H1 (cell line): ENCODE measurements around the gene PIP5K1C. TPM values are rescaled to one million over a fixed set of nuclear protein-coding genes. Genes with fewer than 3 reads are reported as not detected.

Experiments used
- CTCF ChIA-PET: fragments of 300-600 bp; sonication (Branson Sonifier 250); formaldehyde crosslinking; loops from one replicate; lab custom pipeline; 2021; ENCODE audit not compliant: partially characterized antibody; lab: Charles Lee
- POLR2A ChIA-PET: fragments of 300-600 bp; sonication (Branson Sonifier 250); formaldehyde crosslinking; loops from one replicate; lab custom pipeline; 2021; ENCODE audit warnings: inconsistent platforms; ENCODE audit not compliant: partially characterized antibody; lab: Charles Lee
- DNase-seq, 2 experiments: peaks; one replicate each; pipeline versions ENCODE4 v3.0.0 to v3.0.0-alpha.2; 2010 to 2022; ENCODE audit warnings: low spot score in 2 of 2, low read depth in 1 of 2, mixed read lengths in 1 of 2
- FAIRE-seq: peaks from 2 replicates; lab custom pipeline; 2011; peaks lifted over from hg19 to GRCh38; lab: Jason Lieb, UNC
- H2AFZ ChIP-seq: 2 replicates; pipeline ENCODE4 v1.8.1; 2012; ENCODE audit warnings: low read length, inconsistent platforms
- H2AK5ac ChIP-seq: 2 replicates; pipeline ENCODE4 v1.6.1; 2013; ENCODE audit warnings: low read depth, low read length
- H2BK120ac ChIP-seq: replicated peaks from 2 replicates; pipeline ENCODE3; 2013; ENCODE audit warnings: low read depth, low read length, inconsistent platforms
- H2BK12ac ChIP-seq: 2 replicates; pipeline ENCODE4 v1.6.1; 2013; ENCODE audit warnings: low read depth, low read length
- H2BK15ac ChIP-seq: 2 replicates; pipeline ENCODE4 v1.6.1; 2013; ENCODE audit warnings: low read length
- H2BK20ac ChIP-seq: 2 replicates; pipeline ENCODE4 v1.6.1; 2013; ENCODE audit warnings: low read length
- H2BK5ac ChIP-seq: 2 replicates; pipeline ENCODE4 v1.6.1; 2013; ENCODE audit warnings: low read depth, low read length
- H3K14ac ChIP-seq: 2 replicates; pipeline ENCODE4 v1.6.1; 2013; ENCODE audit warnings: inconsistent platforms; ENCODE audit not compliant: insufficient read length
- H3K18ac ChIP-seq: 2 replicates; pipeline ENCODE4 v1.6.1; 2013; ENCODE audit warnings: low read length; ENCODE audit errors: extremely low read depth
- H3K23ac ChIP-seq: 2 replicates; pipeline ENCODE4 v1.6.1; 2013; ENCODE audit warnings: inconsistent platforms; ENCODE audit not compliant: insufficient read length
- H3K23me2 ChIP-seq: 2 replicates; pipeline ENCODE4 v1.6.1; 2013; ENCODE audit warnings: low read depth, low read length
- H3K27ac ChIP-seq: 2 replicates; pipeline ENCODE4 v1.6.1; 2011; ENCODE audit warnings: low read depth, low read length, inconsistent platforms
- H3K27me3 ChIP-seq, 4 experiments: replicated peaks in 1 of 4; 1 replicate in 1 of 4; 2 replicates in 3 of 4; pipeline versions ENCODE4 v1.6.1 to v1.8.1; 2011 to 2013; ENCODE audit warnings: low read length in 3 of 4, mild to moderate bottlenecking in 3 of 4, inconsistent platforms in 2 of 4, mixed read lengths in 2 of 4, moderate library complexity in 1 of 4; ENCODE audit not compliant: control insufficient read depth in 3 of 4, insufficient read depth in 3 of 4; ENCODE audit errors: extremely low read depth in 1 of 4
- H3K36me3 ChIP-seq, 4 experiments: 2 replicates each; pipeline versions ENCODE4 v1.6.1 to v1.8.1; 2011 to 2013; ENCODE audit warnings: mild to moderate bottlenecking in 4 of 4, low read length in 3 of 4, moderate library complexity in 2 of 4, control low read depth in 1 of 4, inconsistent platforms in 1 of 4; ENCODE audit not compliant: insufficient read depth in 4 of 4, control insufficient read depth in 2 of 4
- H3K4ac ChIP-seq: replicated peaks from 2 replicates; pipeline ENCODE3; 2013; ENCODE audit warnings: low read length, low read depth, mixed read lengths, inconsistent platforms; ENCODE audit not compliant: insufficient read length
- H3K4me1 ChIP-seq, 4 experiments: replicated peaks in 1 of 4; 1 replicate in 1 of 4; 2 replicates in 3 of 4; pipeline versions ENCODE4 v1.6.1 to v1.8.1; 2011 to 2013; ENCODE audit warnings: low read length in 3 of 4, inconsistent platforms in 2 of 4, mixed read lengths in 1 of 4; ENCODE audit not compliant: insufficient read depth in 4 of 4, control insufficient read depth in 3 of 4
- H3K4me2 ChIP-seq, 2 experiments: 2 replicates each; pipeline versions ENCODE4 v1.6.1 to v1.8.1; 2011 to 2013; ENCODE audit warnings: low read depth in 2 of 2, low read length in 2 of 2, control low read depth in 1 of 2, inconsistent platforms in 1 of 2, mild to moderate bottlenecking in 1 of 2; ENCODE audit not compliant: insufficient read depth in 1 of 2
- H3K4me3 ChIP-seq, 4 experiments: fragments of 200-600, 300-600 bp in 1 of 4; sonication (generic), shearing (Covaris generic), sonication (Bioruptor Twin) in 1 of 4; 2 replicates each; pipeline versions ENCODE4 v1.5.1 to v1.8.1; 2011 to 2016; ENCODE audit warnings: low read length in 4 of 4, low read depth in 3 of 4, control low read depth in 2 of 4, inconsistent platforms in 2 of 4, mild to moderate bottlenecking in 2 of 4, mixed read lengths in 1 of 4, moderate library complexity in 1 of 4; ENCODE audit not compliant: insufficient read depth in 2 of 4; ENCODE audit errors: extremely low read depth in 1 of 4
- H3K56ac ChIP-seq: replicated peaks from 2 replicates; pipeline ENCODE3; 2013; ENCODE audit warnings: low read depth, mild to moderate bottlenecking, mixed read lengths, low read length, inconsistent platforms; ENCODE audit not compliant: insufficient read length
- H3K79me1 ChIP-seq: 2 replicates; pipeline ENCODE4 v1.6.1; 2013; ENCODE audit warnings: low read depth, low read length, control low read depth
- H3K79me2 ChIP-seq, 2 experiments: 2 replicates each; pipeline versions ENCODE4 v1.6.1 to v1.8.1; 2012 to 2013; ENCODE audit warnings: low read length in 2 of 2, mild to moderate bottlenecking in 2 of 2, inconsistent platforms in 1 of 2; ENCODE audit not compliant: insufficient read depth in 2 of 2, control insufficient read depth in 1 of 2
- H3K9ac ChIP-seq, 4 experiments: replicated peaks in 1 of 4; 1 replicate in 1 of 4; 2 replicates in 3 of 4; pipeline versions ENCODE4 v1.6.1 to v1.8.1; 2011 to 2013; ENCODE audit warnings: low read depth in 3 of 4, low read length in 3 of 4, control low read depth in 2 of 4, mild to moderate bottlenecking in 2 of 4, moderate library complexity in 2 of 4, inconsistent platforms in 1 of 4; ENCODE audit errors: extremely low read depth in 1 of 4
- H3K9me3 ChIP-seq, 2 experiments: 2 replicates each; pipeline versions ENCODE4 v1.6.1 to v1.8.1; 2012 to 2013; ENCODE audit warnings: mild to moderate bottlenecking in 2 of 2, moderate library complexity in 2 of 2, control low read depth in 1 of 2, inconsistent platforms in 1 of 2, low read depth in 1 of 2, low read length in 1 of 2, mixed read lengths in 1 of 2; ENCODE audit not compliant: insufficient read depth in 2 of 2
- H4K20me1 ChIP-seq, 2 experiments: replicated peaks in 1 of 2; 2 replicates each; pipeline versions ENCODE3 to v1.8.1; 2011 to 2013; ENCODE audit warnings: inconsistent platforms in 2 of 2, low read length in 2 of 2, mild to moderate bottlenecking in 1 of 2; ENCODE audit not compliant: insufficient read depth in 2 of 2, control insufficient read depth in 1 of 2
- H4K5ac ChIP-seq: 2 replicates; pipeline ENCODE4 v1.6.1; 2013; ENCODE audit warnings: low read length, low read depth, mixed read lengths, inconsistent platforms; ENCODE audit not compliant: insufficient read length
- H4K8ac ChIP-seq: 2 replicates; pipeline ENCODE4 v1.8.0; 2013; ENCODE audit warnings: mild to moderate bottlenecking, moderate library complexity, low read length, inconsistent platforms; ENCODE audit not compliant: insufficient read depth; ENCODE audit errors: extremely low read depth
- H4K91ac ChIP-seq: replicated peaks from 2 replicates; pipeline ENCODE3; 2013; ENCODE audit warnings: low read length, mixed read lengths, inconsistent platforms; ENCODE audit not compliant: insufficient read length
- ATF3 ChIP-seq: IDR thresholded peaks from 2 replicates; pipeline ENCODE4 v1.6.1; 2011; ENCODE audit warnings: low read depth, mild to moderate bottlenecking, low read length; ENCODE audit not compliant: insufficient read depth
- CBX5 ChIP-seq: fragments of 300-800, 300-1000 bp; sonication (generic); IDR thresholded peaks from 2 replicates; pipeline ENCODE4 v1.7.1; 2016; ENCODE audit warnings: antibody characterized with exemption, low read length, low read depth
- CTBP2 ChIP-seq: IDR thresholded peaks from 2 replicates; pipeline ENCODE4 v1.7.0; 2011; ENCODE audit warnings: borderline replicate concordance, mild to moderate bottlenecking, moderate library complexity, mixed read lengths, low read length; ENCODE audit not compliant: insufficient read depth, insufficient read length
- KDM1A ChIP-seq: fragments of 200-600, 300-600 bp; sonication (generic); IDR thresholded peaks from 2 replicates; pipeline ENCODE4 v1.7.1; 2016; ENCODE audit warnings: mild to moderate bottlenecking, low read length, borderline replicate concordance
- RAD21 ChIP-seq, 2 experiments: IDR thresholded peaks in 1 of 2; conservative IDR thresholded peaks in 1 of 2; 2 replicates each; pipeline ENCODE4 v1.6.1; 2011; ENCODE audit warnings: low read depth in 2 of 2, low read length in 2 of 2, improper control_type of control experiment in 1 of 2, inconsistent platforms in 1 of 2, mild to moderate bottlenecking in 1 of 2, moderate library complexity in 1 of 2
- RBBP5 ChIP-seq: IDR thresholded peaks from 2 replicates; pipeline ENCODE4 v1.7.1; 2012; ENCODE audit warnings: low read depth, mild to moderate bottlenecking, inconsistent platforms, low read length, moderate library complexity, borderline replicate concordance
- RFX5 ChIP-seq: IDR thresholded peaks from 2 replicates; pipeline ENCODE4 v1.6.1; 2011; ENCODE audit warnings: low read depth, low read length, improper control_type of control experiment, borderline replicate concordance
- SIX5 ChIP-seq: IDR thresholded peaks from 2 replicates; pipeline ENCODE4 v1.6.1; 2011; ENCODE audit warnings: mild to moderate bottlenecking, low read depth, low read length
- SRF ChIP-seq: IDR thresholded peaks from 2 replicates; pipeline ENCODE4 v1.6.1; 2011; ENCODE audit warnings: mild to moderate bottlenecking, low read depth, low read length, moderate library complexity
- TAF1 ChIP-seq: IDR thresholded peaks from 2 replicates; pipeline ENCODE4 v1.6.1; 2011; ENCODE audit warnings: mild to moderate bottlenecking, low read depth, low read length
- TCF12 ChIP-seq: IDR thresholded peaks from 2 replicates; pipeline ENCODE4 v1.6.1; 2011; ENCODE audit warnings: low read depth, mild to moderate bottlenecking, low read length
- TEAD4 ChIP-seq: IDR thresholded peaks from 2 replicates; pipeline ENCODE4 v1.6.1; 2012; ENCODE audit warnings: low read depth, low read length, inconsistent platforms, mixed read lengths
- USF2 ChIP-seq: IDR thresholded peaks from 2 replicates; pipeline ENCODE4 v1.6.1; 2011; ENCODE audit warnings: low read length, improper control_type of control experiment
- WGBS, 2 experiments: shearing (Covaris generic) in 1 of 2; methylation state at CpG; one replicate each; pipeline versions ENCODE4 v1.1.6 to v1.1.7; 2013 to 2015; ENCODE audit warnings: low lambda C conversion rate in 2 of 2, mixed read lengths in 2 of 2, inconsistent platforms in 1 of 2, low coverage in 1 of 2, missing lambda C conversion rate in 1 of 2; ENCODE audit not compliant: insufficient replicate concordance in 2 of 2, insufficient coverage in 1 of 2, insufficient read length in 1 of 2; ENCODE audit errors: extremely low coverage in 1 of 2, missing lambda C conversion rate in 1 of 2; 5-methylcytosine and 5-hydroxymethylcytosine counted together
- polyA plus RNA-seq, 7 experiments: library from polyadenylated mRNA; depleted of rRNA in 3 of 7; stranded (reverse) in 5 of 7; unstranded in 2 of 7; fragments of >200 nt in 5 of 7; fragments of 200-250 nt in 2 of 7; gene quantifications; 1 replicate in 5 of 7; 2 replicates in 1 of 7; 4 replicates in 1 of 7; pipeline versions ENCODE4 v1.2.1 to v1.2.3, GENCODE V29; 2011 to 2013; ENCODE audit warnings: missing spikeins in 2 of 7, mixed read lengths in 2 of 7
- total RNA-seq: library from RNA; stranded (reverse); fragmentation: NEBNext Ultra II Directional; extraction: Animal tissue kit (Norgen Biotek cat#: 25700); gene quantifications from 2 replicates; pipeline ENCODE4 v1.2.1, GENCODE V29; 2021

The PIP5K1C gene
- total and polyA plus RNA-seq, 2 of the 8 experiments (the other 6 are each of a cell fraction or from before 2014, with no cell fraction given), result 10.6 to 32.9 TPM

GRCh38 chr19:3734310-3734600 is 34.0 kb upstream of the PIP5K1C start:
- no peak overlapping the region for H3K56ac ChIP-seq
- no peaks in the 10 kb centered on the region for H3K79me2 ChIP-seq
- no peak overlapping the region for H3K4ac ChIP-seq
- no peak overlapping the region for H4K5ac ChIP-seq
- H3K79me1 ChIP-seq, result no peaks in the 10 kb centered on the region
- no peak overlapping the region for H3K18ac ChIP-seq
- H3K9ac ChIP-seq, result no peak overlapping the region
- peaks cover 0 to 7% (median 3%) of the 10 kb centered on the region in 4 experiments; a peak in 5 of 8 replicates for H3K36me3 ChIP-seq
- ChIA-PET POLR2A (interaction anchor here (1.7 kb wide), 1 partner anchor 13 kb away, joined by 4 read pairs; no protein-coding TSS in a partner anchor), CTCF (interaction anchor here (1.1 to 1.2 kb wide), 2 partner anchors 9 to 14 kb away, joined by 3 to 4 read pairs; no protein-coding TSS in a partner anchor)
- H3K27me3 ChIP-seq, result no peaks in the 10 kb centered on the region
- H2AFZ ChIP-seq, result no peak overlapping the region
- no peak overlapping the region for H4K91ac ChIP-seq
- no peak overlapping the region for H2BK120ac ChIP-seq
- H3K23me2 ChIP-seq, result no peaks in the 10 kb centered on the region
- no peak overlapping the region for H2BK5ac ChIP-seq
- H3K23ac ChIP-seq, result no peak overlapping the region
- no peak overlapping the region for H3K14ac ChIP-seq
- FAIRE-seq (no peak), DNase-seq (no peak)
- H2AK5ac ChIP-seq, result no peak overlapping the region
- H3K9me3 ChIP-seq, result no peaks in the 10 kb centered on the region
- H3K4me3 ChIP-seq, result no peak overlapping the region
- no peaks in the 10 kb centered on the region for H3K4me1 ChIP-seq
- peaks cover 0 to 3% of the 10 kb centered on the region in 2 experiments for H4K20me1 ChIP-seq
- H2BK20ac ChIP-seq, result no peak overlapping the region
- H2BK12ac ChIP-seq, result no peak overlapping the region
- WGBS, 2 experiments, result 90% methylated on average over 11 of the region's 14 CpGs; no CpG with 5 or more reads in 1 of the 2 experiments
- H3K4me2 ChIP-seq, result no peak overlapping the region
- no peak overlapping the region for H4K8ac ChIP-seq
- H3K27ac ChIP-seq, result no peak overlapping the region
- no peak overlapping the region for H2BK15ac ChIP-seq
- TF ChIP-seq ATF3 (no peak), TEAD4 (no peak), TCF12 (no peak), CBX5 (no peak), SRF (no peak), KDM1A (no peak), TAF1 (no peak), CTBP2 (no peak), USF2 (no peak), RFX5 (no peak), RAD21 (IDR thresholded peaks at IDR 0.05 in 1 of 2, conservative IDR thresholded peaks at IDR 0.05 in 1 of 2; ENCODE audit: low read depth in 2 of 2, low read length in 2 of 2) (no peak), SIX5 (no peak), RBBP5 (no peak)
